ENCODE results near the gene AGAP1. TPM values are rescaled to one million over a fixed set of nuclear protein-coding genes. Genes with fewer than 3 reads are reported as not detected.

AGAP1 gene
- total RNA-seq, 1 donor from 2014 or later, result 43.9 TPM

DNA sequence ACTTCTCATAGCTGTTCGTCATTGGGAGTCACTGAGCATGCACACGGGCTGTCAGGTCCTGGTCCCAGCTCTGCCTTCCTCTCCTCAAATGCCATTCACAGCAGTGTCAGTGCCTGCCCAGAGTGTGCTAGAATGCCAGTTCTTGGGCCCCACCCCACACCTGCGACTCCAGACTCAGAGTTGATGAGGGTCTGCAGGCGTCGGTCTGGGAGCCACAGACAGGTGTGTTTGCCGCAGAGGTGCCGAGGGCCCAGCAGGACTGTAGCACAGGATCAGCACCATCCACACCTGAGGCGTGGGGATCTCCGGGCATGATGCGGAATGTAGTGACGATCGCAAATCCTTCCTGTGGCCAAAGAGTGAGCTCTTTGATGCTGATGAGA, 56.5 kb downstream of the AGAP1 start:
- Mint-ChIP-seq H3K4me1 (ENCODE audit: unreplicated experiment) (peaks cover 7% of the 10 kb centered on the region), H3K27ac (ENCODE audit: unreplicated experiment) (no peak overlapping the region), H3K27me3 (ENCODE audit: unreplicated experiment) (peaks cover 2% of the 10 kb centered on the region), H3K36me3 (ENCODE audit: low read depth, unreplicated experiment) (no peaks in the 10 kb centered on the region), H3K4me3 (ENCODE audit: unreplicated experiment) (no peak overlapping the region), H3K9me3 (ENCODE audit: unreplicated experiment) (no peaks in the 10 kb centered on the region)
- TF ChIP-seq, protein P1, sequence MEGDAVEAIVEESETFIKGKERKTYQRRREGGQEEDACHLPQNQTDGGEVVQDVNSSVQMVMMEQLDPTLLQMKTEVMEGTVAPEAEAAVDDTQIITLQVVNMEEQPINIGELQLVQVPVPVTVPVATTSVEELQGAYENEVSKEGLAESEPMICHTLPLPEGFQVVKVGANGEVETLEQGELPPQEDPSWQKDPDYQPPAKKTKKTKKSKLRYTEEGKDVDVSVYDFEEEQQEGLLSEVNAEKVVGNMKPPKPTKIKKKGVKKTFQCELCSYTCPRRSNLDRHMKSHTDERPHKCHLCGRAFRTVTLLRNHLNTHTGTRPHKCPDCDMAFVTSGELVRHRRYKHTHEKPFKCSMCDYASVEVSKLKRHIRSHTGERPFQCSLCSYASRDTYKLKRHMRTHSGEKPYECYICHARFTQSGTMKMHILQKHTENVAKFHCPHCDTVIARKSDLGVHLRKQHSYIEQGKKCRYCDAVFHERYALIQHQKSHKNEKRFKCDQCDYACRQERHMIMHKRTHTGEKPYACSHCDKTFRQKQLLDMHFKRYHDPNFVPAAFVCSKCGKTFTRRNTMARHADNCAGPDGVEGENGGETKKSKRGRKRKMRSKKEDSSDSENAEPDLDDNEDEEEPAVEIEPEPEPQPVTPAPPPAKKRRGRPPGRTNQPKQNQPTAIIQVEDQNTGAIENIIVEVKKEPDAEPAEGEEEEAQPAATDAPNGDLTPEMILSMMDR (IDR thresholded peaks at IDR 0.05; ENCODE audit: unreplicated experiment), result no peak
- DNase-seq (ENCODE audit: low spot score), result no peak

DNA sequence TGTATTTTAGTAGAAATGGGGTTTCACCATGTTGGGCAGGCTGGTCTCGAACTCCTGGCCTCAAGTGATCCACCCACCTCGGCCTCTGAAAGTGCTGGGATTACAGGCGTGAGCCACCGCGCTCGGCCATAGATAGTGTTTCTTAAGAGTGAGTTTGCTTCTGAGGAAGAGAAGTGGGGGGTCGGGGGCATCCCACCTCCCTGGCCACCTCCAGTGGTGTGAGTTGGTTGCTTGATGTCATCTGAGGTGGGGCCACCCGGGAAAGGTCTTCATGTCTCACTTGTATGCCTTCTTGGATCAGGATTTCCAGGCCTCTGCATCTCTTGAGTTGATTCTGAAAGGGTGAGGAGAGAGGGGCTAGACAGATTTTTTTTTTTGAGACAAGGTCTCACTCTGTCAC, 57.1 kb downstream of the AGAP1 start:
- TF ChIP-seq, protein P1 (IDR thresholded peaks at IDR 0.05; ENCODE audit: unreplicated experiment), result no peak
- peaks cover 2% of the 10 kb centered on the region for H3K27me3 Mint-ChIP-seq (ENCODE audit: unreplicated experiment)
- H3K4me3 Mint-ChIP-seq (ENCODE audit: unreplicated experiment), result no peak overlapping the region
- DNase-seq (ENCODE audit: low spot score), result no peak
- peaks cover 6% of the 10 kb centered on the region for H3K4me1 Mint-ChIP-seq (ENCODE audit: unreplicated experiment)
- H3K36me3 Mint-ChIP-seq (ENCODE audit: low read depth, unreplicated experiment), result no peaks in the 10 kb centered on the region
- no peak overlapping the region for H3K27ac Mint-ChIP-seq (ENCODE audit: unreplicated experiment)
- H3K9me3 Mint-ChIP-seq (ENCODE audit: unreplicated experiment), result no peaks in the 10 kb centered on the region

DNA sequence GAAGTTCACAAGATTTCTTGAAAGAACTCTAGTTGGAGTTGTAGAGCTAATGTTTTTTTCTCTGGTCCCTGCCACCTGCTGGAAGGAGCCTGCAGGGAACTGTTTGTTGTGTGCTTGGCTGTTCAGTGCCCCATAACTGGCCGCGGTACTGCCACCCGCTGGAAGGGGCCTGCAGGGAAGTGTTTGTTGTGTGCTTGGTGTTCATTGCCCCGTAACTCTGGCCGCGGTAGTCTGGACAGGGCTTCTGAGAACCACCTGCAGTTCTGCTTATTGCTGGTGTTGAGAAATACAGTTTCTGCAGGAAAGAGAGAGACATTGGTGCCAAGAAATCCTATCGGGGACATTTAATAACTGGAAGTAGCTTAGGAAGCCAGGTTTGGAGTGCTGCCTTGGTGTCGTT, 58.1 kb downstream of the AGAP1 start:
- Mint-ChIP-seq H3K4me1 (ENCODE audit: unreplicated experiment) (peaks cover 6% of the 10 kb centered on the region), H3K9me3 (ENCODE audit: unreplicated experiment) (no peaks in the 10 kb centered on the region), H3K27ac (ENCODE audit: unreplicated experiment) (no peak overlapping the region), H3K36me3 (ENCODE audit: low read depth, unreplicated experiment) (no peaks in the 10 kb centered on the region), H3K27me3 (ENCODE audit: unreplicated experiment) (peaks cover 2% of the 10 kb centered on the region), H3K4me3 (ENCODE audit: unreplicated experiment) (no peak overlapping the region)
- peak; percentile 57 for DNase-seq (ENCODE audit: low spot score)
- TF ChIP-seq, protein P1 (IDR thresholded peaks at IDR 0.05; ENCODE audit: unreplicated experiment), result peak; percentile 46

DNA sequence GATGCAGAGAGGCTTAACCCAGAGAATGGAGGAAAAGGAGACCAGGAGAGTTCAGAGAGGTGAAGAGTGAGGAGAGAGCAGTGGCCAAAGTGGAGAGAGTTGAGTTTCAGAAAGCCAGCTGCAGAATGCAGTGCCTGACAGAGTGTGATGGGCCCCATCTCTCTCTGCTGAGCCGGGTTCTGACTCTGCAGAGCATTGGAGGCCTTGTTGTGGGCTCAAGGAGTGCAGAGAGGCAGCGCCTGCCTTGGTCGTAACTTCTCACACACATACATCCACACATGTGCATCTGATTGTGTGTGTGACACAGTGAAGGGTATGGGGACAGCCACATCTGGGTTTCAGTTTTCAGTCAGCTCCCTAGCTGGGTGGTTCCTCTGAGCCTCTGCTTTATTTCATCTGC, 58.8 kb downstream of the AGAP1 start:
- DNase-seq (ENCODE audit: low spot score), result no peak
- no peak overlapping the region for H3K27ac Mint-ChIP-seq (ENCODE audit: unreplicated experiment)
- H3K36me3 Mint-ChIP-seq (ENCODE audit: low read depth, unreplicated experiment), result no peaks in the 10 kb centered on the region
- no peak overlapping the region for H3K4me3 Mint-ChIP-seq (ENCODE audit: unreplicated experiment)
- H3K4me1 Mint-ChIP-seq (ENCODE audit: unreplicated experiment), result peaks cover 6% of the 10 kb centered on the region
- no peaks in the 10 kb centered on the region for H3K9me3 Mint-ChIP-seq (ENCODE audit: unreplicated experiment)
- TF ChIP-seq, protein P1 (IDR thresholded peaks at IDR 0.05; ENCODE audit: unreplicated experiment), result no peak
- H3K27me3 Mint-ChIP-seq (ENCODE audit: unreplicated experiment), result peaks cover 2% of the 10 kb centered on the region

DNA sequence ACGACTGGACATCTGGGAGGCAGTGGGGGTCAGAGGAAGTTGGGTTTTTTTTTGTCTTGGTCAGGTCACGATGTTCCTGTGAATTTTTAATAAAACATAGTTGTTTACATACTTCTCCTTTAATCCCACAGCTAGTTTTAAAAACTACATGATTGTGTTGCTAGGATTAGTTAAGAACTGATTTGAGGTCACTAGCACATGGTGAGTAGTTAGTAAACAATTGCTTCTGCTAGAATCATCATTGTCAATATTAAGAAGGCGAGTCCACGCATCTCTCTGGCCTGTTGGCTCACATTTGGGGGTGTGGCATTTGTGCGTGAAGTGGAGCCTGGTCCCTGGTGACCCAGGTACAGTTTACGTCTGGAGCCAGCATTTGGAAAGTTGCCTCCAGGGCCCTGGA, 59.4 kb downstream of the AGAP1 start:
- DNase-seq (ENCODE audit: low spot score), result no peak
- Mint-ChIP-seq H3K4me1 (ENCODE audit: unreplicated experiment) (peaks cover 7% of the 10 kb centered on the region), H3K4me3 (ENCODE audit: unreplicated experiment) (no peak overlapping the region), H3K27me3 (ENCODE audit: unreplicated experiment) (peaks cover 2% of the 10 kb centered on the region), H3K27ac (ENCODE audit: unreplicated experiment) (no peak overlapping the region), H3K9me3 (ENCODE audit: unreplicated experiment) (no peaks in the 10 kb centered on the region), H3K36me3 (ENCODE audit: low read depth, unreplicated experiment) (no peaks in the 10 kb centered on the region)
- TF ChIP-seq, protein P1 (IDR thresholded peaks at IDR 0.05; ENCODE audit: unreplicated experiment), result no peak
